ENCODE measurements around the gene SELP. TPM values are rescaled to one million over a fixed set of nuclear protein-coding genes. Genes with fewer than 3 reads are reported as not detected.
A peak's percentile ranks its signal among the peaks of the same experiment; 100 is the strongest.

The SELP gene
- polyA plus RNA-seq, 4 donors, result 0.27 to 9.1 (median 1.4) TPM; not detected in 1

GRCh38 chr1:169576241-169576934 is 53.5 kb downstream of the SELP start:
- H3K36me3 ChIP-seq (ENCODE audit: control insufficient read depth in 3 of 3, insufficient read depth in 2 of 3, low read depth in 1 of 3, low read length in 3 of 3), result no peaks in the 10 kb centered on the region
- H3K4me1 ChIP-seq (ENCODE audit: control insufficient read depth in 3 of 3, insufficient read depth in 2 of 3, low read depth in 1 of 3, low read length in 2 of 3), result peaks cover 0 to 5% (median 1%) of the 10 kb centered on the region in 3 donors
- no peak overlapping the region for H3K4me3 ChIP-seq (ENCODE audit: low read depth in 1 of 3, low read length in 3 of 3)
- FAIRE-seq, result no peak
- no peaks in the 10 kb centered on the region for H3K9me3 ChIP-seq (ENCODE audit: control insufficient read depth in 2 of 2, insufficient read depth in 1 of 2, low read depth in 1 of 2, low read length in 1 of 2)
- peaks cover 0 to 8% (median 2%) of the 10 kb centered on the region in 3 donors for H3K27me3 ChIP-seq (ENCODE audit: control insufficient read depth in 3 of 3, insufficient read depth in 3 of 3, low read length in 3 of 3)
- 86 to 88% (median 87%) methylated on average over 5 of the region's 5 CpGs for WGBS, 3 donors
- H3K27ac ChIP-seq (ENCODE audit: low read depth in 1 of 3, low read length in 2 of 3), result no peak overlapping the region
- no peak for DNase-seq

DNA sequence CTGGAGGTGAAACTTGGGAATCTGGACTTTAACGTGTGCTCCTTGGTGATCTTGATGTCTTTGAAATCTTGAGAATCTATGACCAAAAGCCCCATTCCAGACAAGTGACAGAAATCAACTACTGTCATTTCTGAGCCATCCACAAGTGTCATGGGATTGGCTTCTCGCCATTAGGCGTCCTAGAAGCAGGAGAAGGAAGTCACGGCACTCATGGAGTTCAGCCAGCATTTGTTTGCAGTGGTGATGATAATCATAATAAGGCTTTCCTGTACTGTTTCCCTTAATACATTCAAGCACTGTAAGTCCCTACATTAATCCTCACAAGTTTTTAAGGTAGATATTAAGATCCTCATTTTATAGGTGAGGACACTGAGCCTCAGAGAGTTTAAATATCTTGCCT is 55.6 kb downstream of the SELP start:
- no peaks in the 10 kb centered on the region for H3K36me3 ChIP-seq (ENCODE audit: control insufficient read depth in 3 of 3, insufficient read depth in 2 of 3, low read depth in 1 of 3, low read length in 3 of 3)
- H3K27me3 ChIP-seq (ENCODE audit: control insufficient read depth in 3 of 3, insufficient read depth in 3 of 3, low read length in 3 of 3), result peaks cover 0 to 8% (median 0%) of the 10 kb centered on the region in 3 donors
- H3K27ac ChIP-seq (ENCODE audit: low read depth in 1 of 3, low read length in 2 of 3), result no peak overlapping the region
- no peaks in the 10 kb centered on the region for H3K9me3 ChIP-seq (ENCODE audit: control insufficient read depth in 2 of 2, insufficient read depth in 1 of 2, low read depth in 1 of 2, low read length in 1 of 2)
- DNase-seq (peak in 1 of 2 donors; percentile 53), FAIRE-seq (no peak)
- H3K4me1 ChIP-seq (ENCODE audit: control insufficient read depth in 3 of 3, insufficient read depth in 2 of 3, low read depth in 1 of 3, low read length in 2 of 3), result peaks cover 0 to 8% (median 4%) of the 10 kb centered on the region in 3 donors
- WGBS, 3 donors, result 24 to 47% (median 27%) methylated on average over 4 of the region's 4 CpGs
- H3K4me3 ChIP-seq (ENCODE audit: low read depth in 1 of 3, low read length in 3 of 3), result no peak overlapping the region

DNA sequence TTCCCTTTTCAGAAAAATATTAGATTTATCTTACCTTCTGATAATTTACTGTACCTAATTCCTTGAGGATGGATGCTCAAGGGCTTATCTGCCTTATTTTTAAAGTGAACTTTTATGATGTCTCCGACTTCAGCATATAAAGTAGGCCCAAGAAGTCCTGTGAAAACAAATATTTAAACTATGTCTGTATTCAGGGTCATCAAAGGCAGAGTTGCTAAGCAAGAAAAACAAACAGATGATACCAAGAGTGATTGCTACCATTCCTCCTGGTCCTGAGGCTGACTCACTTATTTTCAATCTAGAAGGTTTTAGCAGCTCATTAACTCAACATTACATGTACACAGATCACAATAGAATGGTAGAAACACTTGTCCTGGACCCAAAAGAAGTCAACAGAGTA is 57.7 kb downstream of the SELP start:
- 10 to 45% (median 40%) methylated on average over 1 of the region's 1 CpG for WGBS, 3 donors

GRCh38 chr1:169571450-169571849 is 58.5 kb downstream of the SELP start:
- H3K4me1 ChIP-seq (ENCODE audit: control insufficient read depth in 3 of 3, insufficient read depth in 2 of 3, low read depth in 1 of 3, low read length in 2 of 3), result peaks cover 0 to 3% (median 2%) of the 10 kb centered on the region in 3 donors
- 74 to 94% (median 89%) methylated on average over 3 of the region's 3 CpGs for WGBS, 3 donors
- FAIRE-seq, result no peak

More for the DNA sequence above, 57.7 kb downstream of the SELP start:
- no peak overlapping the region for H3K4me3 ChIP-seq (ENCODE audit: low read depth in 1 of 3, low read length in 3 of 3)
- no peaks in the 10 kb centered on the region for H3K36me3 ChIP-seq (ENCODE audit: control insufficient read depth in 3 of 3, insufficient read depth in 2 of 3, low read depth in 1 of 3, low read length in 3 of 3)
- peaks cover 0 to 3% (median 2%) of the 10 kb centered on the region in 3 donors for H3K4me1 ChIP-seq (ENCODE audit: control insufficient read depth in 3 of 3, insufficient read depth in 2 of 3, low read depth in 1 of 3, low read length in 2 of 3)
- no peaks in the 10 kb centered on the region for H3K9me3 ChIP-seq (ENCODE audit: control insufficient read depth in 2 of 2, insufficient read depth in 1 of 2, low read depth in 1 of 2, low read length in 1 of 2)
- no peak overlapping the region for H3K27ac ChIP-seq (ENCODE audit: low read depth in 1 of 3, low read length in 2 of 3)
- H3K27me3 ChIP-seq (ENCODE audit: control insufficient read depth in 3 of 3, insufficient read depth in 3 of 3, low read length in 3 of 3), result peaks cover 0 to 8% (median 0%) of the 10 kb centered on the region in 3 donors
- no peak for FAIRE-seq
- DNase-seq, result peak; percentile 52 to 59

GRCh38 chr1:169570172-169570574 is 59.8 kb downstream of the SELP start:
- H3K4me1 ChIP-seq (ENCODE audit: control insufficient read depth in 3 of 3, insufficient read depth in 2 of 3, low read depth in 1 of 3, low read length in 2 of 3), result peaks cover 0 to 3% (median 2%) of the 10 kb centered on the region in 3 donors
- H3K27me3 ChIP-seq (ENCODE audit: control insufficient read depth in 3 of 3, insufficient read depth in 3 of 3, low read length in 3 of 3), result peaks cover 0 to 3% (median 0%) of the 10 kb centered on the region in 3 donors
- 4 to 40% (median 5%) methylated on average over 1 of the region's 1 CpG for WGBS, 3 donors
- no peaks in the 10 kb centered on the region for H3K36me3 ChIP-seq (ENCODE audit: control insufficient read depth in 3 of 3, insufficient read depth in 2 of 3, low read depth in 1 of 3, low read length in 3 of 3)
- no peaks in the 10 kb centered on the region for H3K9me3 ChIP-seq (ENCODE audit: control insufficient read depth in 2 of 2, insufficient read depth in 1 of 2, low read depth in 1 of 2, low read length in 1 of 2)
- H3K27ac ChIP-seq (ENCODE audit: low read depth in 1 of 3, low read length in 2 of 3), result peak overlapping the region in 1 of 3 donors; percentile 50
- no peak for FAIRE-seq
- DNase-seq, result peak; percentile 78 to 89
- no peak overlapping the region for H3K4me3 ChIP-seq (ENCODE audit: low read depth in 1 of 3, low read length in 3 of 3)

More at GRCh38 chr1:169571450-169571849, 58.5 kb downstream of the SELP start:
- Histone ChIP-seq H3K36me3 (ENCODE audit: control insufficient read depth in 3 of 3, insufficient read depth in 2 of 3, low read depth in 1 of 3, low read length in 3 of 3) (no peaks in the 10 kb centered on the region), H3K27ac (ENCODE audit: low read depth in 1 of 3, low read length in 2 of 3) (no peak overlapping the region), H3K4me3 (ENCODE audit: low read depth in 1 of 3, low read length in 3 of 3) (no peak overlapping the region), H3K9me3 (ENCODE audit: control insufficient read depth in 2 of 2, insufficient read depth in 1 of 2, low read depth in 1 of 2, low read length in 1 of 2) (no peaks in the 10 kb centered on the region), H3K27me3 (ENCODE audit: control insufficient read depth in 3 of 3, insufficient read depth in 3 of 3, low read length in 3 of 3) (peaks cover 0 to 8% (median 0%) of the 10 kb centered on the region in 3 donors)
- DNase-seq, result no peak

- no peak for DNase-seq
- Histone ChIP-seq H3K27me3 (ENCODE audit: control insufficient read depth in 3 of 3, insufficient read depth in 3 of 3, low read length in 3 of 3) (no peaks in the 10 kb centered on the region), H3K9me3 (ENCODE audit: control insufficient read depth in 2 of 2, insufficient read depth in 1 of 2, low read depth in 1 of 2, low read length in 1 of 2) (no peaks in the 10 kb centered on the region), H3K4me1 (ENCODE audit: control insufficient read depth in 3 of 3, insufficient read depth in 2 of 3, low read depth in 1 of 3, low read length in 2 of 3) (peaks cover 0 to 3% (median 2%) of the 10 kb centered on the region in 3 donors), H3K36me3 (ENCODE audit: control insufficient read depth in 3 of 3, insufficient read depth in 2 of 3, low read depth in 1 of 3, low read length in 3 of 3) (no peaks in the 10 kb centered on the region), H3K4me3 (ENCODE audit: low read depth in 1 of 3, low read length in 3 of 3) (no peak overlapping the region), H3K27ac (ENCODE audit: low read depth in 1 of 3, low read length in 2 of 3) (no peak overlapping the region)
- no peak for FAIRE-seq
- 16 to 22% (median 21%) methylated on average over 1 of the region's 1 CpG for WGBS, 3 donors
These were observed 61.4 kb downstream of the SELP start for GRCh38 chr1:169568497-169568896.

- Histone ChIP-seq H3K36me3 (ENCODE audit: control insufficient read depth in 3 of 3, insufficient read depth in 2 of 3, low read depth in 1 of 3, low read length in 3 of 3) (no peaks in the 10 kb centered on the region), H3K9me3 (ENCODE audit: control insufficient read depth in 2 of 2, insufficient read depth in 1 of 2, low read depth in 1 of 2, low read length in 1 of 2) (no peaks in the 10 kb centered on the region), H3K4me3 (ENCODE audit: low read depth in 1 of 3, low read length in 3 of 3) (no peak overlapping the region), H3K4me1 (ENCODE audit: control insufficient read depth in 3 of 3, insufficient read depth in 2 of 3, low read depth in 1 of 3, low read length in 2 of 3) (peaks cover 0 to 3% (median 2%) of the 10 kb centered on the region in 3 donors), H3K27ac (ENCODE audit: low read depth in 1 of 3, low read length in 2 of 3) (no peak overlapping the region), H3K27me3 (ENCODE audit: control insufficient read depth in 3 of 3, insufficient read depth in 3 of 3, low read length in 3 of 3) (no peaks in the 10 kb centered on the region)
- 42 to 78% (median 59%) methylated on average over 3 of the region's 3 CpGs for WGBS, 3 donors
- FAIRE-seq (peak; percentile 73), DNase-seq (peak; percentile 80 to 95)
These were observed 64.3 kb downstream of the SELP start for GRCh38 chr1:169565335-169566271.

DNA sequence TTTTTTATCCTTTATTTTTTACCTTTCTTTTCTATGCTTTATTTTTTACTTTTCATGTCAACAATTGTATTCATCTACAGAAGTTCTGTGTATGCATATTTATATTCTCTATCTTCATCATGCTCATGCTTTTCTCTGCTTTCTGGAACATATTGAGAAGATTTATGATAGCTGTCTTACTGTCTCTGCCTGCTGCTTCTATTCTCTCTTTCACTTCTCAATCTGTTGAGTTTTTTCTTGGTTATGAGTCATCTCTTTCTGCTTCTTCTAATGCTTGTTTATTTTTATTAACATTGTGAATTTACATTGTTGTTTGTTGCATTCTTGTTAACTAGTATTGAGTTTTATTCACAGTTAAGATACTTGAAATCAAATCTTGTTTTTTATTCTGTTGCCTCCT is 66.3 kb downstream of the SELP start:
- FAIRE-seq (no peak), DNase-seq (no peak)
- no peaks in the 10 kb centered on the region for H3K36me3 ChIP-seq (ENCODE audit: control insufficient read depth in 3 of 3, insufficient read depth in 2 of 3, low read depth in 1 of 3, low read length in 3 of 3)
- no peaks in the 10 kb centered on the region for H3K9me3 ChIP-seq (ENCODE audit: control insufficient read depth in 2 of 2, insufficient read depth in 1 of 2, low read depth in 1 of 2, low read length in 1 of 2)
- no peak overlapping the region for H3K27ac ChIP-seq (ENCODE audit: low read depth in 1 of 3, low read length in 2 of 3)
- no peaks in the 10 kb centered on the region for H3K4me1 ChIP-seq (ENCODE audit: control insufficient read depth in 3 of 3, insufficient read depth in 2 of 3, low read depth in 1 of 3, low read length in 2 of 3)
- no peak overlapping the region for H3K4me3 ChIP-seq (ENCODE audit: low read depth in 1 of 3, low read length in 3 of 3)
- H3K27me3 ChIP-seq (ENCODE audit: control insufficient read depth in 3 of 3, insufficient read depth in 3 of 3, low read length in 3 of 3), result peaks cover 0 to 2% (median 0%) of the 10 kb centered on the region in 3 donors
